Measurements from ENCODE around the gene IGSF9B. TPM values are rescaled to one million over a fixed set of nuclear protein-coding genes. Genes with fewer than 3 reads are reported as not detected.

IGSF9B gene
- total RNA-seq, 2 donors from 2014 or later, result 1.6 to 3.3 TPM

GRCh38 chr11:134001596-134001995 is 44.8 kb upstream of the IGSF9B start:
- intact Hi-C loops (cut with DNase I), result no loop called here
- DNase-seq (no peak), ATAC-seq (no peak)
- H3K27ac ChIP-seq, result no peak overlapping the region
- no peaks in the 10 kb centered on the region for H3K36me3 ChIP-seq (replicated peaks in 1 of 2; ENCODE audit: insufficient read depth in 1 of 2, low read depth in 2 of 2)
- no peaks in the 10 kb centered on the region for H3K4me1 ChIP-seq
- H3K27me3 ChIP-seq, result no peaks in the 10 kb centered on the region
- no peaks in the 10 kb centered on the region for H3K9me3 ChIP-seq
- WGBS, 2 donors, result 63 to 66% methylated on average over 6 of the region's 6 CpGs
- no peak overlapping the region for H3K4me3 ChIP-seq
- TF ChIP-seq, protein P1, sequence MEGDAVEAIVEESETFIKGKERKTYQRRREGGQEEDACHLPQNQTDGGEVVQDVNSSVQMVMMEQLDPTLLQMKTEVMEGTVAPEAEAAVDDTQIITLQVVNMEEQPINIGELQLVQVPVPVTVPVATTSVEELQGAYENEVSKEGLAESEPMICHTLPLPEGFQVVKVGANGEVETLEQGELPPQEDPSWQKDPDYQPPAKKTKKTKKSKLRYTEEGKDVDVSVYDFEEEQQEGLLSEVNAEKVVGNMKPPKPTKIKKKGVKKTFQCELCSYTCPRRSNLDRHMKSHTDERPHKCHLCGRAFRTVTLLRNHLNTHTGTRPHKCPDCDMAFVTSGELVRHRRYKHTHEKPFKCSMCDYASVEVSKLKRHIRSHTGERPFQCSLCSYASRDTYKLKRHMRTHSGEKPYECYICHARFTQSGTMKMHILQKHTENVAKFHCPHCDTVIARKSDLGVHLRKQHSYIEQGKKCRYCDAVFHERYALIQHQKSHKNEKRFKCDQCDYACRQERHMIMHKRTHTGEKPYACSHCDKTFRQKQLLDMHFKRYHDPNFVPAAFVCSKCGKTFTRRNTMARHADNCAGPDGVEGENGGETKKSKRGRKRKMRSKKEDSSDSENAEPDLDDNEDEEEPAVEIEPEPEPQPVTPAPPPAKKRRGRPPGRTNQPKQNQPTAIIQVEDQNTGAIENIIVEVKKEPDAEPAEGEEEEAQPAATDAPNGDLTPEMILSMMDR (IDR thresholded peaks at IDR 0.05), result no peak
- TF ChIP-seq POLR2A (IDR thresholded peaks at IDR 0.05), result no peak

- Histone ChIP-seq H3K27ac (no peak overlapping the region), H3K4me3 (no peak overlapping the region), H3K9me3 (no peaks in the 10 kb centered on the region), H3K4me1 (no peaks in the 10 kb centered on the region), H3K36me3 (replicated peaks in 1 of 2; ENCODE audit: insufficient read depth in 1 of 2, low read depth in 2 of 2) (no peaks in the 10 kb centered on the region), H3K27me3 (no peaks in the 10 kb centered on the region)
- no peak for DNase-seq
- intact Hi-C loops (cut with DNase I), result no loop called here
- TF ChIP-seq POLR2A (IDR thresholded peaks at IDR 0.05), result no peak
- TF ChIP-seq, protein P1 (IDR thresholded peaks at IDR 0.05), result no peak
- ATAC-seq, result no peak
- 65 to 72% methylated on average over 6 of the region's 6 CpGs for WGBS, 2 donors
Observed at GRCh38 chr11:134001088-134001487, 44.3 kb upstream of the IGSF9B start.

- TF ChIP-seq POLR2A (IDR thresholded peaks at IDR 0.05), result no peak
- TF ChIP-seq, protein P1 (IDR thresholded peaks at IDR 0.05), result no peak
- intact Hi-C loops (cut with DNase I), result no loop called here
- H3K27me3 ChIP-seq, result no peaks in the 10 kb centered on the region
- no peaks in the 10 kb centered on the region for H3K4me1 ChIP-seq
- no peak overlapping the region for H3K27ac ChIP-seq
- H3K9me3 ChIP-seq, result no peaks in the 10 kb centered on the region
- no peaks in the 10 kb centered on the region for H3K36me3 ChIP-seq (replicated peaks in 1 of 2; ENCODE audit: insufficient read depth in 1 of 2, low read depth in 2 of 2)
- no peak for DNase-seq
- H3K4me3 ChIP-seq, result no peak overlapping the region
- no peak for ATAC-seq
- 43 to 52% methylated on average over 2 to 11 of the region's 11 CpGs for WGBS, 2 donors
Observed at GRCh38 chr11:133999355-133999754, 42.6 kb upstream of the IGSF9B start.

DNA sequence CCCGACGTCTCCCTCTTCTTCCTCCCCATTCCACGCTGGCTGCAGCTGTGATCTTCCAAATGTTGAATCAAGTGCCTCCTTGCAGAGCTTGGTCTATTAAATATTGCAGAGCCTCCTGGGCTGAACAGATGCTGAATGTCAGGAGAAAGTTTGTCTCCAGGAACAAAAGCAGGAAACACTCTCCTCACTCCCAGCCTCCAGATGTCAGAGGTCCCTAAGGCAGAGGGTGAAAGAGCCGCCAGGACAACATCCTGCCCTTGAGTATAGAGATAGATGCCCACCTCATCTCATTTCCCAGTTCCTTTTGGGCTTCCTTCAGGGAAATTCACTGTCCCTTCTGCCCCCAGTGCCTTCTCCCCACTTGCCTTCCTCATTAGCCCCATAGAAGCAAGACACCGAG is 40.8 kb upstream of the IGSF9B start:
- WGBS, 2 donors, result 65 to 73% methylated on average over 5 of the region's 5 CpGs
- TF ChIP-seq, protein P1 (IDR thresholded peaks at IDR 0.05), result no peak
- no peak for TF ChIP-seq POLR2A (IDR thresholded peaks at IDR 0.05)
- H3K4me3 ChIP-seq, result no peak overlapping the region
- ATAC-seq (no peak), DNase-seq (no peak)
- H3K27ac ChIP-seq, result no peak overlapping the region
- intact Hi-C loops (cut with DNase I), result no loop called here
- no peaks in the 10 kb centered on the region for H3K9me3 ChIP-seq
- H3K27me3 ChIP-seq, result no peaks in the 10 kb centered on the region
- H3K36me3 ChIP-seq (replicated peaks in 1 of 2; ENCODE audit: insufficient read depth in 1 of 2, low read depth in 2 of 2), result no peaks in the 10 kb centered on the region
- no peaks in the 10 kb centered on the region for H3K4me1 ChIP-seq

DNA sequence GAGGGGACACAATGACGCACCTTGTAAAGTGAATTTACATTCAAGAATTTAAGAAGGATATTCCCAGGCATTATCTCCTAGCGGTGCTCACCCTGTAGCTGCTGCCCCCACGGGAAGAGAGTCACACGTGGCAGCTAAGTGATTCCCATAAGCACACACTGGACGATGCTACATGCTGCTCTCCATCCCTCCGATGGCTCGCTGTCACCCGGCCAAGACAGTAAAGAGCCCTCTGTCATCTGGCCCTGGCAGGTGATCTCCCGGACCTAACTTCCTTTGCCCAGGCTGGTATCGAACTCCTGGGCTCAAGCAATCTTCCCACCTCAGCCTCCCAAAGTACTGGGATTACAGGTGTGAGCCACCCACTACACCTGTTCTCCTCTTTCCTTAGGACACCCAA is 39.9 kb upstream of the IGSF9B start:
- no peak for DNase-seq
- Histone ChIP-seq H3K4me3 (no peak overlapping the region), H3K9me3 (no peaks in the 10 kb centered on the region), H3K27me3 (no peaks in the 10 kb centered on the region), H3K4me1 (no peaks in the 10 kb centered on the region), H3K36me3 (replicated peaks in 1 of 2; ENCODE audit: insufficient read depth in 1 of 2, low read depth in 2 of 2) (no peaks in the 10 kb centered on the region), H3K27ac (no peak overlapping the region)
- ATAC-seq, result no peak
- TF ChIP-seq, protein P1 (IDR thresholded peaks at IDR 0.05), result no peak
- TF ChIP-seq POLR2A (IDR thresholded peaks at IDR 0.05), result no peak
- intact Hi-C loops (cut with DNase I), result no loop called here
- 60 to 72% methylated on average over 10 of the region's 10 CpGs for WGBS, 2 donors

Measured in body of pancreas (tissue), 4 donors.